Mucosa of gallbladder (tissue), 1 donor: ENCODE data around the gene WDFY3. TPM values are rescaled to one million over a fixed set of nuclear protein-coding genes. Genes with fewer than 3 reads are reported as not detected.

Experiments
- DNase-seq: peaks from one replicate; pipeline ENCODE4 v3.0.0-alpha.2; 2020; ENCODE audit warnings: low spot score
- total RNA-seq: library from RNA; stranded (reverse); gene quantifications from one replicate; pipeline ENCODE4 v1.2.1, GENCODE V29; 2021
- donor health status: DM: no; HTN: no; CAD: no.

The WDFY3 gene
- total RNA-seq, 1 donor from 2014 or later = 102 TPM

- DNase-seq = no peak
Measured at GRCh38 chr4:84907145-84907544, 59.3 kb downstream of the WDFY3 start.

GRCh38 chr4:84905646-84906045 lies 60.8 kb downstream of the WDFY3 start:
- DNase-seq = no peak

- no peak for DNase-seq
Measured at GRCh38 chr4:84901740-84902281, 64.7 kb downstream of the WDFY3 start.

DNA sequence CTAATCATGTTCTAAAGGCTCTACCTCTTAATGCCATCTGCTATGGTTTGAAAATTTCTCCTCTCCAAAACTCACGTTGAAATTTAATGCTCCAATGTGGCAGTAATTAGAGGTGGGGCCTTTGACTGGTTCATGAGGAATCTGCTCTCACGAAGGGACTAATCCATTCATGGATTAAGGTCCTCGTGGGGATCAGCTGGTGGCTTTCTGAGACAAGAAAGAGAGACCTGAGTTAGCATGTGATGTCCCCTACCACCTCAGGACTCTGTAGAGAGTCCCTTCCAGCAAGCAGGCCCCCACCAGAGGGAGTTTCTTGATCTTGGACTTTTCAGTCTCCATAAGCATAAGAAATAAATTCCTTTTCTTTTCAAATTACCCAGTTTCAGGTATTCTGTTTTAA lies 65.3 kb downstream of the WDFY3 start:
- DNase-seq = no peak

- no peak for DNase-seq
Measured at GRCh38 chr4:84899616-84900015, 66.9 kb downstream of the WDFY3 start.

GRCh38 chr4:84897516-84897915 lies 69.0 kb downstream of the WDFY3 start:
- no peak for DNase-seq

DNA sequence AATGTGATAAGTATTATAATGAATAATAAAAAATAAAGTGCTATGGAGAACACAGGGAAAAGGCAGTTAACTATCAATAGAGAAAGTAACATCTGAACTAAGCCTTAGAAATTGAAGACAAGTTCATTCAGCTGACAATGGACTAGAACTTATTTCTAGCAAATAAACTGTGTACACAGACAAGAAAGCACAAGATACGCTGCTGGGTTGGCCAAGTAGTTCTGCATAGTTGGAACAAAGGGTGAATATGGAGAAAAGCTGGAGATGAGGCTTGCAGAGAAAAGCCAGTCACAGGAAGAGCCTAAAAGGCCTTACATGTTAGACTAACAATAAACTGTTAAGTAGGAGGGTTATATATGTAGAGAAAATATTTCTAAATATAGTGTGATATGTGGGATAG lies 71.2 kb downstream of the WDFY3 start:
- no peak for DNase-seq

GRCh38 chr4:84894621-84895020 lies 71.9 kb downstream of the WDFY3 start:
- DNase-seq = no peak

DNA sequence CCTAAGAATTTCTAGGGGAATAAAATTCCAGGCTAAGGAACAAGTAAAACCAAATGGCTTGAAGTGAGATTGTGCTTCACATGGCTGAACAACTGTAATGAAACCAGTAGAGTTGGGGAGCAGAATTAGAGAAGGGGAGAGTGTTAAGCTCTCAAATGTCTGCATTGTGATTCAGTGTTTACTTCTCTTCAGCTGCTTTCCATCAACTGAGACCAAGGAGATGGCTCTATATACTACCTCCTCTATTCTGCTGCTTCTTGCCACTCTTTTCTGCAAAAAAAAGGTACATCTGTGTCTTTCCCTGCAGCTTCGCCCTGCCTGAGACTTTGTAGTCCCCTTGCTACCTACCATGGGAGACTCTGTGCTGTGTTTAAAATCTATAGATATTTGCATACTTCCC lies 73.5 kb downstream of the WDFY3 start:
- DNase-seq = no peak

DNA sequence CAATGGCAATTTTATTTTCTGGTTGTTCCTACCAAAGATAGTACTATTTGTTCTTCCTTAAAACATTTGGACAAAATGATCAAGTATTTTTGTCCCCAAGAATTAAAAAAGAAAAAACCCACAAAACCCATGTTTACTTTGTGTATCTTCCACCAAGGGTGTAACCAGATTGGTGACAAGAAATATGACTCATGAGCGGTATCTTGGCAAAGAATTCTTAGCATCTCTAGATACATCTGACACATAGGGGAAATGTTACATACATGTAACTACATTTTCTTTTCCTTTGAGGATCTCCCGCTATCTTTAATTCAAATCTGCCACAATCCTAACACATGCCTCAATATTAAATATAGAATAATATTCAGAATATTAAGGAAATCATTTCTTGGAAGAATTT lies 78.7 kb downstream of the WDFY3 start:
- no peak for DNase-seq

GRCh38 chr4:84879651-84880200 lies 86.8 kb downstream of the WDFY3 start:
- DNase-seq = no peak

DNA sequence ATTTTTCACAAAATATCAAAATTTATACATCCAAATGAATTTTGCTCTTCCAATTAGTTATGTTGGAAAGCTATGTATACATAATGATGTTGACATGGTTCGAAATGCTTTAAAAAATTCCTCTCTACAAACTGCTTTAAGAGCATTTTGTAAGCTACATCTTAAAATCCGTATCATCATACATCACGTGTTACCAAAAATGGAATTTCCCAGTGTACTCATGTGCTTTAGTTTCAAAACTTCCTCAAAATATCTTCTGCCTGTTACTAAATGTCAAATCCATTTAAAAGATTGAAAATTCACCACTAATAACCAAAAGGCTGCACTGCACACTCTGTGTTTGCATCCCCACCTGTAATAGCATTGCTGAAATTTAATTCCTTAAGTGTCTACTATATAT lies 87.9 kb downstream of the WDFY3 start:
- no peak for DNase-seq

- DNase-seq = no peak
Measured at GRCh38 chr4:84878090-84878489, 88.4 kb downstream of the WDFY3 start.

GRCh38 chr4:84877051-84877833 lies 89.2 kb downstream of the WDFY3 start:
- no peak for DNase-seq

GRCh38 chr4:84875636-84876371 lies 90.7 kb downstream of the WDFY3 start:
- DNase-seq = no peak

GRCh38 chr4:84874619-84875018 lies 91.9 kb downstream of the WDFY3 start:
- DNase-seq = no peak

- DNase-seq = no peak
Measured at GRCh38 chr4:84870398-84871163, 95.9 kb downstream of the WDFY3 start.

GRCh38 chr4:84866295-84866694 lies 100.2 kb downstream of the WDFY3 start:
- DNase-seq = no peak

- DNase-seq = no peak
Measured at GRCh38 chr4:84865600-84865999, 100.9 kb downstream of the WDFY3 start.

DNA sequence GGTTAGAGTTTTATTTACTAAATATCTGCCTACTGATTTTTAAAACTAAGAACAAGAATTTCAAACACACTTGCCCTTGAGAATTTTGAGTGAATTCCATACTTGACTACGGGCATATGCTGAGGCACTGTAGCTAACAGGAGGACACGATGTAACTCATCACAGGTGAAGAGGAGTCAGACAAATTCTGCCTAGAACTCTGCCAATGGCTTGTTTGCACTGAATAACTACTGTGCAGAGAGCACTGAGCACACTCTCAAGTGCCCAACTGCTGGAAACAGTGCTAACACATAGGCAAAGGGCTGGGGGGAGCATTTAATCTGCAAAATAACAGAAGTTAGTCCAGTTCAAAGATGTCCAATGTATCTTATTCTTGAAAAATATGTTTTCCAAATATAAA lies 104.4 kb downstream of the WDFY3 start:
- DNase-seq = no peak

DNA sequence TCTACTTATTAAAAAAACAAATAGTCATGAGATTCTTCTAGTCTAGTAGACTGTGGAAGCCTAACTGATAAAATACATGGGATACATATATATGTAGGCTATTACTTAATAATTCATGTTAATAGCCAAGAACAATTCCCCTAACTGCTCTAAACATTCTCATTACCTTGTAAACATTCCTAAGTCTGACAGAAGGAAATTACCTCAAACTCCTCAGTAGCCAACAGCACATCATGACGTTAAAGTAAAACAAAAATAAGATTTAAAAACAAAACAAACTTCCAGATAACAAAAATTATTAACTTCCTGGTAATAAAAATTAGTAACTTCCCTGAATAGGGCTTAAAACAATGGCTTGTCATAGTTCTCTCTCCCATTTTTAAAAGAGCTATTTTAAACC lies 109.2 kb downstream of the WDFY3 start:
- no peak for DNase-seq

GRCh38 chr4:84856468-84857049 lies 109.9 kb downstream of the WDFY3 start:
- no peak for DNase-seq
